Measurements from ENCODE around the gene PPIF.
A peak's percentile ranks its signal among the peaks of the same experiment; 100 is the strongest.
"Not testable (repeated sequence)": the region's sequence is repeated elsewhere in the genome, so short reads cannot be mapped to it uniquely, and the experiment has no call there.

The PPIF gene

DNA sequence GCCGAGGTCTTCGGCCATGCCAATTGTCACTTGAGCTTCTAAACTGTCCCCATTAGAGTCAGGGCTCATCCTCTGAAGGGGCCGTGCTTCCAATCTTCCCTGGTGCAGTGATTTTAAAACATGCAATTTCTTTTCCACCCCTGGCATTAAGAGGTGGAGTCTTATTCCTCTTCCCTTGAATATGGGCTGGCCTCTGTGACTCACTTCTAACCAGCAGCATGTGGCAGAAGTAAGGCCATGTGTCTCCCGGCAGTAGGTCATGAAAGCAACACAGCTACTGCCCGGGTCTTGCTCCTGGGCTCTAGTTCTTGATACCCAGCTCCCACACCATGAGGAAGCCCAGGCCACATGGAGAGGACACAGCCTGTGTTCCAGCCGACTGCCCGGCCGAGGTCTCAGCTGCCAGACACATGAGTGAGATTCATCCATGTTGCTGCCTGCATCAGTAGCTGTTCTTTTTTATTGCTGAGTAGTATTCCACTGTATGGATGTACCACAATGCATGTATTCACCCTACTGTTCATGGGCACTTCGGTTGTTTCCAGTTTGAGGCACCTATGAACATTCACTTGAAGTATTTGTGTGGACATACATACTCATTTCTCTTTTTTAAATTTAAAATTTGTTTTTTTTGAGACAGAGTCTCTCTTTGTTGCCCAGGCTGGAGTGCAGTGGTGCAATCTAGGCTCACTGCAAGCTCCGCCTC lies 14.5 kb upstream of the PPIF start:
- not testable (repeated sequence) for DNase-seq

DNA sequence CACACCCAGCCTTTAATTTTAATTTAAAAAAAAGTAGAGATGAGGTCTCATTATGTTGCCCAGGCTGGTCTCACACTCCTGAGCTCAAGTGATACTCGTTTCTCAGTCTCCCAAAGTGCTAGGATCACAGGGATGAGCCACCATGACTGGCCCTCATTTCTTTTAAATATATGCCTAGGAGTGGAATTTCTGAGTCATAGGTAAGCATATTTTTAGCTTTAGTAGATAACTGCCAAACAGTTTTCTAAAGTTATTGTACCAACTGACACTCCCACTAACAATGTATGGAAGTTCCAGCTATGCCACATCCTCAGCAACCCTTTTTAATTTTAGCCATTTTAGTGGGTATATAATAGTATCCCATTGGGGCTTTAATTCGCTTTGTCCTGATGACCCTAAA lies 13.8 kb upstream of the PPIF start:
- no peak for DNase-seq

DNA sequence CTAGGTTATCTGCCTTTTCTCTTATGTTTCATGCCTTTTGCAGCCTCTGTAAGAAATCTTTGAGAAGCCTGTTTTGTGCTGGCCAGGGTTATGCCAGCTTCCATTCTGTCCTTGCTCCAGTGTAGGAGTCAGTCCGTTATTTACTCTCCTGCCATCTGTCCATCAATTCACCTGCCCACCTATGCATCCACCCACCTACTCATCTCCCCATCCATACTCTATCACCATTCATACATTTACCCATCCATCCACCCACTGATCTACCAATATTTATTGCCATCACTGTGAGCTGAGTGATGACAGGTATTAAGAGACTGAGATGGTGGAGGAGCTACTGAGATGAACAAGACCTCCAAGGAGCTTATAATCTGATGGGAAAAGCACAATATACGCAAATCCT lies 12.7 kb upstream of the PPIF start:
- DNase-seq: no peak

DNA sequence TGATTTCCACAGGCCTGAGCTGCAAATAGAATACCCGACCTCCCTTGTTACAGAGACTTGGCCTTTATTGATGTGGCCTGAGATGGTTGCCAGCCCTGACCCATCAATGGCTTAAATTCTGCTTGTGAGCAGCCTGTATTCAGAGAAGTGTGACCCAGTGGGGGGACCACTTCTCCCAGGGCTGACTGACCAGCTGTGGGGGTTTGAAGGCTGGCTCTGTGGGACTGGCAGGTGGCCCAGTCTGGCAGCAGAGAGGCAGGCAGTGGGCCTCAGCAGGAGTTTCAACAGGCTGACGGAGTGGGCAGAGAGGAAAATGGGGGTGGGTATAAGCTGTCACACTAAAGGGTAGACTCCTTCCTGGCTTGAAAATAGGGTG lies 12.2 kb upstream of the PPIF start:
- no peak for DNase-seq

DNA sequence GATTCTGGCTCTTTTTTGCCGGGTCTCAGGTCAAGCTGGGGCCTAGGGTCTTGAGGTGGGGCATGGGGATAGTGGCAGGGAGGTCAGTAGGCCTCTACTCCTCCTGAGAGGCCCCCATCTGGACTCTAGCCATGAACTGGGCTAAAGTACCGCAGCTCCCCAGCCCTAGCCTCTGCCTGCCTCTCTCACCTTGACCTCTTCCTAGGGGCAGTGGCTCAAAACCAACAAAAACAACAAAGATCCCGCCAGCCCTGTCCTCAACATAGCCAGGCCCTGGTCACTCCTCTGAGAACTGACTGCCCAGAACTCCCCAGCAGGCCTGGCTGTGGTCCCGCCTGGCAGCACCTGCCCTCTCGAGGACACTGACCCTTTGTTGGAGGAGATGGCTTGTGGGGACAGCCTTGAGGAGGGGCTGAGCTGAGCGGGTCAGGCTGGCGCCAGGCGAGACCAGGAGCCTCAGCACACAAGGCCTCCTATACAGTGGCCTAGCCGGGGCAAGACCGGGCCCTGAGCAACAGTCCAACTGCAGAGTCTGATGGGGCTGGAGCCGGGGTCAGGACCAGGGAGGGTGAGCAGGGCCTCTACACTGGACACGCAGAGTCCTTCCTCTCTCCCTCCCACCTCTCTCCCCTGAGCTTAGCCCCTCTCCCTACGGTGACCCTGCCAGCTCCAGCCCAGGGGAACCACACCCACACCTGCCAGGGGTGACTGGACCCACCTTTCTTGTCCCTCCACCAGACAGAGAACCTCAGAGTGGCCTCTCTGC lies 11.6 kb upstream of the PPIF start:
- DNase-seq: no peak

DNA sequence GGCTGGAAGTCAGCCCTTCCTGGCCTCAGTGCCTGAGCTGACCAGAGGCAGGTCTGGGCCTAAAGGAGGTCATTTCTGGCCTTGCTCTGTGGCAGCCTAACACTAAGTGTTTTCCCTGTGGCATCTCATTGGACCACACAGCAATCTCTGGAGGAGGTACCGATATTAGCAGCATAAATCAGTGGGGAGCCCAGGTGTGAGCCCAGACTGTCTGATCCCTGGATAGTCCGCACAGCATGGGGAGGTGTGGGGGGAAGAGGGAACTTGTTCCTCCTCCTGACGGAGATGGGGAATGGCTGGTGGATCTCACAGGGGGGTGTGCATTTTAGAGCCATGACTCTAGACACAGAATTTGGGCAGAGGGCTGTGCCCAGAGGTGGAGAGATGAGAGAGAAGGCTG lies 11.0 kb upstream of the PPIF start:
- no peak for DNase-seq

DNA sequence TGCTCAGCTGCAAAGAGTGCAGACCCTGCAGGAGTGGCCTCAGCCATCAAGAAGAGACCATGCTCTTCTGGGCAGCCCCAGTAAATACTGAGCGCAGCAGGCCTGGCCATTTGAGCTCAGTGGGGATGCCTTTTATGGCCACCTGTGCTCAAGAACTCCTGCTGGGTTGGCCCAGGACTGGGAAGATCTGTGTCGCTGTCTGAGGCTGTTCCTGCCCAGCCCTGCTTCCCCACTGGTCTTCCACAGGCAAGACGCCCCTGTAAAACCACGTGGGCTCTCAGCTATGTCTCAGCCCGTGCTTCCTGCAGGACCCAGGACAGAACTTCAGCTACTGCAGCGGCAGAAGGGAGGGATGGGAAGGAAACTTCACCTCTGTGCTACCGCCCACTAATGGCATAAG lies 10.5 kb upstream of the PPIF start:
- DNase-seq: no peak

DNA sequence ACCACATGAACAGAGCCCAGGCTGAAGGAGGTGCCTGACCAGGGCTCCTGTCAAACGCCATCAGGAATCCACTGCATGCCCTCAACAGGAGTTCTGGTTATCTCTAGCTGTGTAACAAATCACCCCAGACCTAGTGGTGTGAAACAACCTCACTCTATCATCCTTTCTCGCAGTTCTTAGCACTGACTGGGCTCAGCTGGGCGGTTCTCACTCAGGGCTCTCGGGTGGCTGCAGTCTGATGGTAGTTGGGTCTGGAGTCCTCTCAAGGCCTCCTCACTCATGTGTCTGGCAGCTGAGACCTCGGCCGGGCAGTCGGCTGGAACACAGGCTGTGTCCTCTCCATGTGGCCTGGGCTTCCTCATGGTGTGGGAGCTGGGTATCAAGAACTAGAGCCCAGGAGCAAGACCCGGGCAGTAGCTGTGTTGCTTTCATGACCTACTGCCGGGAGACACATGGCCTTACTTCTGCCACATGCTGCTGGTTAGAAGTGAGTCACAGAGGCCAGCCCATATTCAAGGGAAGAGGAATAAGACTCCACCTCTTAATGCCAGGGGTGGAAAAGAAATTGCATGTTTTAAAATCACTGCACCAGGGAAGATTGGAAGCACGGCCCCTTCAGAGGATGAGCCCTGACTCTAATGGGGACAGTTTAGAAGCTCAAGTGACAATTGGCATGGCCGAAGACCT lies 9.3 kb upstream of the PPIF start:
- not testable (repeated sequence) for DNase-seq

DNA sequence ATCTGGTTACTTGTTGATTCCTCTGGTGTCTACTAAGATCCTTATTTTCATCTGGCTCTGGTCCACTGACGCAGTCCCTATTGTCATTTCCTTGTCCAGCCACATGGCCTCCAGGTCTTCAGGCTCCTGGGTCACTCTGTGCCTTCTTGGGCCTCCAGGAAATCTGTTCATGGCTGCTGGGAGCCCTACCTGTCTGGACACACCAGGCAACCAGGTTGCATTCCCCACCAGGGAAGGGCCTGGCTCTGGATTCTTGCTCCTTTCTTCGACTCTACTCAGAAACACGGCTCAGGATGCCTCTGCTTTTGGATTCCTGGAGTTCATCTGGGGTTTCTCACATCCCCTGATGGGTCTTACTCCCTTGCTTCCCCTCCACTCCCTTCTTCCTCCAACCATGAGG lies 8.0 kb upstream of the PPIF start:
- DNase-seq: no peak

DNA sequence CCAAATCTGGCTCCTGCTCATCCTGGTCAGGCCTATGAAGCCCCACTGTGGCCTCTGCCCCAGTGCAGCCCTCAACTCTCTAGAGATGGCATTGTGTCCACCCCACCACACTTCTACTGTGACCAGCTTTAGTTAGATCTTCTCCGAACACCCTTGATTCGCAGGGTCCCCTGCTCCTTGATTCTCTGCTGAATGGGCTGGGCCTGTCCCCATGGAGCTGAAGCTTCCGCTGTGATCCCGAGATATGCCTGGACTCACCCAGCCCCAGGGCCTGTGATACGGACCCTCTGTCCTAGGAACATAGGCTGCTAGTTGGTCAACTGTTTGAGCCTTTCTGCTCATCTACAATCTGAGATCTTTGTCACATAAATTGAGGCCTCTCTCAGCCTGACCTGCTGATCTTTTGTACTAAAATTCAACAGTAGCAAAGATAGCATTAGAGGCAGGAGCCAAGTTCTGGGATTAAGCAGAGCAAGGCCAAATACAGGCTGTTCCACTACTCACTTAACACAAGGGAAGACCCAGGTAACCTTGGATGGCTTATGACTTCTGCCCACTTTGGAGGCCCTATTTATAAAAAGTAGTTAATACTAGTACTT lies 6.5 kb upstream of the PPIF start:
- DNase-seq: no peak

DNA sequence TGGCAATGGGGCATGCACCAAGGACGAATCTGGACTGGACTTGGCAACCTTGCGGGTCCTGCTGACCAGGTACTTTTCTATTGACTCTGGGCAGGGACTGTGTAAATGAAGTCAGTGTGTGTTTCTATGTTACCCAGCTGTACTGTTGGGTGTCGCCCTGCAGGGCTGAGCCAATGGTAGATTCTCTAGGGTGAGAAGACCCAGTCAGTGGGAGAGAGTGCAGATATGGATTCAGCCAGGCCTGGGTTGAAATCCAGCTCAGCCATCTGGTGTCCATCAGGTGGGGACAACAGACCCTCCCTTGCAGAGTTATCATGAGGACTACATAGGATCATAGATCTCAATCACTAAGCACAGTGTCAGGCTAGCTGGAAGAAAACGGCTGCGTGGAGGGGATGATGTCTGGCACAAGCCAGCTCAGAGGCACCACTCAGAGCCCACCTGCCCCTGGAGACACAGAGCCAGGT lies 4.9 kb upstream of the PPIF start:
- DNase-seq: no peak

DNA sequence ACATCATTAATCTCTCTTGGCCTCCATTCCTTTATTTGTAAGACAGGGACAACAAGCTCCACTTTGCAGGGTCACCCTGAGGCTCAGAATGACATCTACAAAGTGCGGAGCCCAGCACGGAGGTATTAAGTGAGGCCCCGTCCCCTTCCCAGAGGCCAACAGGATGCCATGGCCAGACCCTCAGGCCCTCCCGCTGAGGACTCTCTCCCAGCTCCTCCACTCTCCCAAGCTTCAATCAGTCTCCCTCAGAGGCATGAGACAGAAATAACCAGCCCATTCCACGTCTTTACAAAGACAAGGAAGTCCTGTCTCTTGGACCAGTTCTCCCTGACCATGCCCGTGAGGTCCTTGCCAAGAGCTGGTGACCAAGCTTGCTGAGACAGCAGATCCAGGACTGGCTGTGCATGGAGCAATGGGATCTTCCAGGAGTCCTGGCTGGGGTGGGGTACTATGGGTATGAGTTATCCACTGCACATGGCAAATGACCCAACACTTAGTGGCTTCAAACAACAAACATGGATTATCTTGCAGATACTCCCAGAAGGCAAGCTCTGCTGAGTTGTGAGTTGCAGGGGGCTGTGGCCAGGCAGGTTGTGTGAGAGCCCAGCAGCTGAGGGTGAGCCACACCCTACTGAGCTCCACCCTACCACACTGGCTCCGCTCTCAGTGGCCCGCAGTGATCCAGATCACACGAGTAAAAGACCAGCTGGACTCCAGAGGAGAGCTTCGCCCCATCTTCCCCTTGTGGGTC lies 4.3 kb upstream of the PPIF start:
- no peak for DNase-seq

DNA sequence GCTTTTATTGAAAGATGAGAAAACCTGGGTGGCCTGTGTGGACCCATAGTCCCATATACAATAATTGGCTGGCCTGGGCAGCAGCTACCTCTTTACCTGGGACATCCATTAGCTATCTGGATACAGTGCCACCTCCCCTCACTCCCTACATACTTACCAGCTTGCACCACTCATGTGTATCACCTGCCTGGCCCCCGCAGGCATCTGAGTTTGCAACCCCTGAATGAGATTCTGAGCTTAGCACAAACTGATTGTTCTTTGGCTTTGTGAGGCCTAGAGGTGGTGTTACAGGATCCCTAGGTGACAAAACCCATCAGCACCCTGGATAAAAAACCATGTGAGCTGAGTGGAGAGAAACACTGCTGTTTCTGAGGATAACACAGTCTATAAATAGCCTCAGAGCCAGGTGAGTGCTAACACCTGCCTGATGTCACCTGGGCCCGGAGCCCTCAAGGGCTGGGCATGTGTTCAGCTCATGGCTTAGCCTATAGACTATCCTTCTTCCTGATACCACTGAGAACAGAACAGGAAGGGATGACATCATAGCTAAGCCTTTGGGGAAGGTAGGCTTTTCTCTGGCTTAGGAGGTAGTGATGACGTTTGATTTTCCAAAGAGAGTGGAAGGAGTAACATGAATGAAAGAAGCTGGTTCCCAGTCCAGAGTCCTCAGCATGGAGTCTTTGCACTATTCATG lies 2.6 kb upstream of the PPIF start:
- no peak for DNase-seq

DNA sequence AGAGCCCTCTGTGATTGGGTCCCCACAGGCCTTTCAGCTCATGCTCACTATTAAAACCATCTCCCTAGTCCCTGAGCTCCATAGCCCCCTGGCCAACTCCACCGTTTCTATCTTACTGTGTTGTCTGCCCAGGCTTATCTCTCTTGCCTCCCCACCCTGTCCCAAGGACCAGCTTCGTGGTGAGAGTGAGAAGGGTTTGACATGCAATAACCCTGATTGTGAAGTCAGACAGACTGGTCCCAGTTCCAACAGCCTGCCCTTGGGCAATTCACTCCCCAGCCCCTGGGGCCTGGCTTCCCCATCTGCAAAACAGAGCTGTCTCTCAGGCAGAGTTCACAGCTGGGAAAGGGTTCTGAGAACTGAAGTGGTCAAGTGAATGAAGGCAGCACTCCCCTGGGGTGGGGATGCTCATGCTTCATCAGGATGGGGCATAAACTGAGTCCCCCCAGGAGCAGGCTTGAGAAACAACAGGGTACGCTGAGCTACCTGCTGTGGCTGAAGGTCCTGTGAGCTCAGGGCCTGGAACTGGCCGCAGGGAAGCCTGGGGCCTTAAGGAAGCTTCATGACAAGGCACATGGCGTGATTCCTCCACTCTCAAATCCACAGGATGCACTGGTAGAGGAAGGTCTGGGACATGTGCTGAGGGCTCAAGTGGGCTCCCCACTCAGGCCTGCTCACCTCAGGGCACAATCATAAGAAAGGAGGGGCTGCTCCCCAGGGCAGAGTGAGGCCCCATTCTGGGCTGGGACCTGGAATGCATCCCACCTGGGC lies 1.8 kb upstream of the PPIF start:
- no peak for DNase-seq

DNA sequence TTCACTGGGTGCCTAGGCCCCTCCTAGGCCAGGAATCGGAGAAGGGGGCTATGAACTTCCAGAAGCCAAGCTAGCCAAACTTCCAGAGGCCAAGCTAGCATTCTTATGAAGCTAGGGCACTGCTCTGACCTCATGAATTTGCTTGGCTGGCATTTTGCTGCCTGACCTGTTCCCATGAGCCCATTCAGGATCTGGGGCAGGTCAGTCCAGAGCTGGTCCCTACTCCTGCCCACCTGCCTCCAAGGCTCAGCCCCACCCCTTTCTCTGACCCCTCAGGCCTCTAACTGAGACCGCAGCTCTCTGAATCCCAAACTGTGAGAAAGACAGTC lies 1.3 kb upstream of the PPIF start:
- DNase-seq: no peak

DNA sequence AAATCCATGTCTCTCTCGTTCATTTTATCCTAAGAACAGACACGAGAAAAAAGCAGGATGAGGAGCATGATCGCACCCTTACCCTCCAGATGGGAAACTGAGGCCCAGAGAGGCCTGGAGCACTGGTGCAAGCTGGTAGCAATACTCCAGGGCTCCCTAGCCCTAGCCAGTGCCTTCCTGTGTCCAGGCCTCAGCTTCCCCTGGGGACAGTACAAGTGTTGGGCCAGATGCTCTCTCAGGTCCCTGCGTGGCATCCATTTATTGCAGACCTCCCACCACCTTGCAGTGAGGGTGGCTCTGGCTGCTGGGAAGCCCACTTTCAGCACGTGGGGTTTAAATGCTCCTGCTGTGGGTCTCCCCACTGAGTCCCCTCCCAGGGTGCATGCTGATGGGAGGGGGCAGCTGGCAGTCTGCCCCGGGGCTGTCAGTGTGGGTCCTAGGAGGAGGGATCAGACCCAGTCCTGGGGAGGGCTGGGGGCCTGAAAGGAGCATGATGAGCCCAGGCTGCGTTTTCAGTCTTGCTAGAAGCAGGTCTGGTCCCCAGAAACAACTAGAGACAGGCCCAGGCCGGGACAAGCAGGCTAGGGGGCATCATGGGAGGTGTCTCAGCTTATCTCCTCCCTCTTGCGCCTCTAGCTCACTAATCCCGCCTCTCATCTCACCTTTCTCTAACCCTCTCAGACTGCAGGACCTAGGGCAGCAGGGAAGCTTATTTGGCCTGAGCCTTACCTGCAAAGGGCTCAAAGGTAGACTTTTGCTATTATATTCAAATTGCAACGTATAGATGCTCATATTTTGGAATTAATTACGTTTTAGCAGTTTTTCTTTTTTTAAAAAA lies 662 bp upstream of the PPIF start:
- no peak for DNase-seq

DNA sequence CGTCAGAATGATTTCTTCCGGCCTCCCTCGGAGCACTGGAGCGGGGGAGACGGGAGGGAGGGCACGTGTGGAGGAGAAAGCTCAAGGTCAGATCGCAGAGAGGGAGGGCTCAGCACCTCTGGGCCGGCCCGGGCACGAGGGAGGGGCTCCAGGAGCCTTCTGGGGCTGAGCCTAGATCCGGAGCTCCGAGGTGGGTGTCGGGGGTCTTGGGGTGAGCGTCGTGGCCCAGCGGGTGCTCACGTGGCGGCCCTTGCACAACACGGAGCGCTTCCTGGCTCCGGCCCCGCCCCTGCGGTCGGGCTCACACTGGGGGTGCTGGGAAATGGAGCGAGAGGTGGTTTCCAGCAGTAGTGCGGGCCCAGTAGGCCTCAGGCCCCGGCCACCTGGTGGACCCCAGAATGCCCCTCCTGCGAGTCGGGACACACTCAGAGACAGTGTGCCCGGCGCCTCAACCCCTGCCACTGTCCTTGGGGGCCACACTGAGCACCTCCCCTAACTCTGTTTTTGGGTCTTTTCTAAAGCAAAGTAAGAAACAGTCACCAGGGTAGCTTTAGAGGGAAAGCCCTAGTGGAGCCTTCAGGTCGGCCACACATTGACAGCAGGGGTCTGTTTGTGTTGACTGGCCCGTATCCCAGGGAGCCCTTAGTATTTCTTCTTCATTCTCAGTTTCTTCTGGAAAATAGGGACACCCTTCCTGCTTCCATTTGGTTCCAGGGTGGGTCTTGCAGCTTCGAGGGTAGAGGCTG lies 798 bp downstream of the PPIF start:
- peak; percentile 61 for DNase-seq

DNA sequence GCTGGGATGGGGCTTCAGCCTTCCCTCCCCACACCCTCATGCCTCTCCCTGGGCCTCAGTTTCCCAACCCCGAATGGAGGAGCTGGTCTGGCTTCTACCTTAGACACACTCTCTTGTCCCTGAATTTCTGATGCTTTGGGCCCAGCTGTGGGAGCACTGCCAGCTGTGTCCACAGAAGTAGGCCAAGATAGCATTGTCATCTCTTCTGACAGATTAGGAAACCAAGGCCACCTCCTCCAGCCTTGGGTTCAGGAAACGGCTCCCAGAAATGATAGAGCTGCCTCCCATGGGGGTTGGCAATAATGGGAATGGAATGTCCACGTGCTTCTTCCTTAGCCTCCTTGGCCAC lies 1.3 kb downstream of the PPIF start:
- no peak for DNase-seq

DNA sequence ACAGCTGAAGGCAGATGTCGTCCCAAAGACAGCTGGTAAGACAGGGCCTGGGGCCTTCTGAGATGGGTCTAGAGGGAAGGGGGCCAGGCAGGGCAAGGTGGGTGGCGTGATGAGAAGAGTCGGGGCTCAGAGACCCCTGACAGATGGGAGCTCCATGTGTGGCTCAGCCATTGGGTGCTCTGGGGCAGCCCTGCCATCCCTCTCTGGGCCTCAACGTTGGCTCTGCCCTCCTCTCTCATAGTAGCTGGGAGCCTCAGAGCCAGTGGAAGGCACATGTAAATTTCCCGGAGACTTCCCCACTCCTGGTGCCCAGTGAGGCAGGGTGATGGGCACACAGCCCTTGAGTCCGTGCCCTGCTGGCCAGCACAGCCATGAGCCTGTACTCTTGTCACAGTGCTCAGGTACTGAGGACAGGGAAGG lies 1.8 kb downstream of the PPIF start:
- no peak for DNase-seq

All from activated gamma-delta T cell treated with Interleukin-2 at 50 U/mL for 16 hours (primary cell).